KOPT-K1 (cell line): Measurements from ENCODE around the gene LINGO3.
"Not testable (repeated sequence)": the region's sequence is repeated elsewhere in the genome, so short reads cannot be mapped to it uniquely, and the experiment has no call there.

Source experiments
- H3K27ac ChIP-seq: fragments of 200-600 bp; sonication (generic); 2 replicates; pipeline ENCODE4 v1.5.1; 2016; ENCODE audit warnings: antibody characterized with exemption, mild to moderate bottlenecking, low read depth, low read length; ENCODE audit not compliant: poor library complexity, severe bottlenecking
- H3K36me3 ChIP-seq: fragments of 200-600 bp; sonication (generic); 2 replicates; pipeline ENCODE4 v1.5.1; 2017; ENCODE audit warnings: antibody characterized with exemption, mild to moderate bottlenecking, low read length, moderate library complexity; ENCODE audit not compliant: insufficient read depth
- H3K9me3 ChIP-seq: fragments of 200-600 bp; sonication (generic); 2 replicates; pipeline ENCODE4 v1.5.1; 2017; ENCODE audit warnings: antibody characterized with exemption, low read length, mild to moderate bottlenecking; ENCODE audit not compliant: insufficient read depth, poor library complexity, severe bottlenecking

Gene LINGO3

GRCh38 chr19:2308114-2308556 is at the start of gene LINGO3:
LINGO3 (minus strand) TSS chr19:2308154; CDS start chr19:2291776, 16,378 bp downstream.
- Histone ChIP-seq H3K27ac (no peak within 1 kb of the TSS), H3K9me3 (no peaks in the 10 kb centered on the region), H3K36me3 (no peaks in the 10 kb centered on the region)

GRCh38 chr19:2356036-2356646 is 48.2 kb upstream of the LINGO3 start:
- H3K27ac ChIP-seq = no peak overlapping the region
- peaks cover 16% of the 10 kb centered on the region; the same call in 1 of the 2 replicates for H3K36me3 ChIP-seq
- no peaks in the 10 kb centered on the region for H3K9me3 ChIP-seq

- no peaks in the 10 kb centered on the region for H3K9me3 ChIP-seq
- peaks cover 18% of the 10 kb centered on the region; the same call in 1 of the 2 replicates for H3K36me3 ChIP-seq
- no peak overlapping the region for H3K27ac ChIP-seq
Observed at GRCh38 chr19:2355168-2356035, 47.4 kb upstream of the LINGO3 start.

GRCh38 chr19:2354670-2355069 is 46.7 kb upstream of the LINGO3 start:
- no peaks in the 10 kb centered on the region for H3K9me3 ChIP-seq

GRCh38 chr19:2353887-2354592 is 46.1 kb upstream of the LINGO3 start:
- H3K27ac ChIP-seq = no peak overlapping the region
- H3K9me3 ChIP-seq = no peaks in the 10 kb centered on the region
- H3K36me3 ChIP-seq = peaks cover 27% of the 10 kb centered on the region; the same call in 1 of the 2 replicates

More at GRCh38 chr19:2354670-2355069, 46.7 kb upstream of the LINGO3 start:
- Histone ChIP-seq H3K27ac (no peak overlapping the region), H3K36me3 (peaks cover 26% of the 10 kb centered on the region; the same call in 1 of the 2 replicates)

- Histone ChIP-seq H3K36me3 (peaks cover 33% of the 10 kb centered on the region; the same call in 1 of the 2 replicates), H3K27ac (no peak overlapping the region), H3K9me3 (no peaks in the 10 kb centered on the region)
Observed at GRCh38 chr19:2353159-2353886, 45.4 kb upstream of the LINGO3 start.

GRCh38 chr19:2352121-2352520 is 44.2 kb upstream of the LINGO3 start:
- H3K9me3 ChIP-seq = no peaks in the 10 kb centered on the region
- peaks cover 33% of the 10 kb centered on the region; the same call in 1 of the 2 replicates for H3K36me3 ChIP-seq
- no peak overlapping the region for H3K27ac ChIP-seq

GRCh38 chr19:2351591-2351990 is 43.6 kb upstream of the LINGO3 start:
- Histone ChIP-seq H3K36me3 (peaks cover 37% of the 10 kb centered on the region; the same call in 1 of the 2 replicates), H3K9me3 (no peaks in the 10 kb centered on the region), H3K27ac (no peak overlapping the region)

GRCh38 chr19:2350656-2351055 is 42.7 kb upstream of the LINGO3 start:
- Histone ChIP-seq H3K36me3 (peaks cover 46% of the 10 kb centered on the region; the same call in 1 of the 2 replicates), H3K27ac (no peak overlapping the region), H3K9me3 (no peaks in the 10 kb centered on the region)

GRCh38 chr19:2349818-2350217 is 41.9 kb upstream of the LINGO3 start:
- H3K36me3 ChIP-seq = peaks cover 54% of the 10 kb centered on the region; the same call in 1 of the 2 replicates
- H3K27ac ChIP-seq, H3K9me3 ChIP-seq: not testable (repeated sequence)

- Histone ChIP-seq H3K9me3 (no peaks in the 10 kb centered on the region), H3K27ac (no peak overlapping the region), H3K36me3 (peaks cover 56% of the 10 kb centered on the region)
Observed at GRCh38 chr19:2345794-2346663, 38.1 kb upstream of the LINGO3 start.

- peaks cover 59% of the 10 kb centered on the region for H3K36me3 ChIP-seq
- H3K27ac ChIP-seq = no peak overlapping the region
Observed at GRCh38 chr19:2345076-2345475, 37.1 kb upstream of the LINGO3 start.

GRCh38 chr19:2344381-2344870 is 36.5 kb upstream of the LINGO3 start:
- H3K36me3 ChIP-seq = peaks cover 60% of the 10 kb centered on the region
- H3K27ac ChIP-seq = no peak overlapping the region
- no peaks in the 10 kb centered on the region for H3K9me3 ChIP-seq

More at GRCh38 chr19:2345076-2345475, 37.1 kb upstream of the LINGO3 start:
- H3K9me3 ChIP-seq = no peaks in the 10 kb centered on the region
